ENCODE data around the gene AQP2.

Gene AQP2

DNA sequence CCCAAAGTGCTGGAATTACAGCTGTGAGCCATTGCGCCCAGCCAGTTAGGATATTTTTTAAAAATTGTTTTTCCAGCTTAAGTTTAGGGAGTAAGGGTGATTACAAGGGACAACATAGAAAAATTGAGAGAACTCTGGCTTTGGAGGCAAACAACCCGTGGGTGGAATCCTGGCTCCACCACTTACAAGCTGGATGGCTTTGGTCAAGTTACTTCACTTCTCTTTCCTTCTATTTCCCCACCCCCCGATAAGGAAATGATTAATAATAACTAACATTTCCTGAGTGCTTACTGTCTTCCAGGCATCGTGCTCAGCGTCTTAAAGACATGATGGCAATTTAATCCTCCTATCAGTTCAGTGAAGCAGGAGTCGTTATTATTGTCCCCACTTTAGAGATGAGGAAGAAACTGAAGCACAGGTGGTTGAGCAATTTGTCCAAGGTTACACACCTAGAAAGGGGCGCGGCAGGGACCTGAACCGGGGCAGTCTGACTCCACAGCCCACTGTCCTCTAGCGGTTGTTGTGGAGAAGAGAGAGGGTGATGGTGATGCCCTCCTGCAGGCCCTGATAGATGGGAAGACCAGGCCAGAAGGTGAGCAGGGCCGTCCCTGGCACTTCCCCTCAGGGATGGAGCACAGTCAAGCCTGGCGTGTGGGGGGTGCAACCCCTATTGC lies 30.2 kb upstream of the AQP2 start:
- no peak for DNase-seq (ENCODE audit: low spot score)

GRCh38 chr12:49920915-49921286 lies 29.6 kb upstream of the AQP2 start:
- no peak for DNase-seq (ENCODE audit: low spot score)

DNA sequence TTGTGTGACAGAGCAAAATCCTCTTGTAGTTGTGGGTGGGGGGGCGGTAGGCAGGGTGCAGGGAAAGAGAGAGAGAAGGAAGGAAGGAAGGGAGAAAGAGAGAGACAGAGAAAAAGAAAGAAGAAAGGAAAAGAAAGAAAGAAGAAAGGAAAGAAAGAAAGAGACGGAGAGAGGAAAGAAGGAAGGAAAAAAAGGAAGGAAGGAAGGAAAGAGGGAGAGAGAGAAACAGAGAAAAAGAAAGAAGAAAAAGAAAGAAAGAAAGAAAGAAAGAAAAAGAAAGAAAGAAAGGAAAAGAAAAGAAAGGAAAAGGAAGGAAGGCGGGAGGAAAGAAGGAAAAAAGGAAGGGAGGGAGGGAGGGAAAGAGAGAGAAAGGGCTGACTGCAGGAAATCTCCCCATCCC lies 29.2 kb upstream of the AQP2 start:
- no peak for DNase-seq (ENCODE audit: low spot score)

DNA sequence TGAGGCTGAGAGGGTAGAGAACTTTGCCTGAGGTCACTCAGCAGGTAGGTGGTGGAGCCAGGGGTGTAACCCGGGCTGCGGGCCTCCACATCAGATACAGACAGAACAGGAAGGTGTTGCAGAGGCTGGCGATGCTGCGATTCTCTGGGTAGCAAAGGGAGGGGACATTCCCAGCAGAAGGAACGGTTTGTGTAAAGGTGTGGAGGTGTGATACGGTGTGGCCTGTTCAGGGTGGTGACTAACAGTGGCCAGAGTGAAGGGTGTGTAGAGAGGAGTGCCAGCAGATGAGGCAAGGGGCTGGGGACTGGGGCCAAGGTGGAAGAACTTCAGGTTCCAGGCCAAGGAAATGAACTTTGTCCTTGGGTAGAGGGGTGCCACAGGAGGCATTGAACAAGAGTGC lies 28.6 kb upstream of the AQP2 start:
- no peak for DNase-seq (ENCODE audit: low spot score)

- no peak for DNase-seq (ENCODE audit: low spot score)
Observed at GRCh38 chr12:49922349-49923034, 28.0 kb upstream of the AQP2 start.

GRCh38 chr12:49923035-49923644 lies 27.4 kb upstream of the AQP2 start:
- no peak for DNase-seq (ENCODE audit: low spot score)

- no peak for DNase-seq (ENCODE audit: low spot score)
Observed at GRCh38 chr12:49923880-49924556, 26.5 kb upstream of the AQP2 start.

- DNase-seq (ENCODE audit: low spot score), result no peak
Observed at GRCh38 chr12:49924628-49925246, 25.8 kb upstream of the AQP2 start.

- DNase-seq (ENCODE audit: low spot score), result no peak
Observed at GRCh38 chr12:49925433-49926204, 24.9 kb upstream of the AQP2 start.

DNA sequence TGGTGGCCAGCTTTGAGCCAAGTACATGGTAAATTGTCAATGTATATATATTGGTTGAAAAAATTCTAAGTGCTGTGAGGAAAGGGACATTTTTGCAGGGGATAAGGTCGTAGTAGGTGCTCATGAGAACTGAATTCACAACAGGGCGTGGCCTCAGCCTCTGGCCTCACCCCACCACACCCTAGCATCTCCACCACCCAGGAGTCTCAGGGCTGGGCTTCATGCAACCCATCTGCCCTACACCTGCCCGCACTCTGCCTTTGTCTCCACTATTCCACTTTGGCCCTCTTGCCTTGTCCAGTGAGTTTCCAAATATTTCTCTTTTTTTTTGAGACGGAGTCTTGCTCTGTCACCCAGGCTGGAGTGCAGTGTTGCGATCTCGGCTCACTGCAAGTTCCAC lies 22.1 kb upstream of the AQP2 start:
- no peak for DNase-seq (ENCODE audit: low spot score)

- no peak for DNase-seq (ENCODE audit: low spot score)
Observed at GRCh38 chr12:49929581-49929980, 21.0 kb upstream of the AQP2 start.

DNA sequence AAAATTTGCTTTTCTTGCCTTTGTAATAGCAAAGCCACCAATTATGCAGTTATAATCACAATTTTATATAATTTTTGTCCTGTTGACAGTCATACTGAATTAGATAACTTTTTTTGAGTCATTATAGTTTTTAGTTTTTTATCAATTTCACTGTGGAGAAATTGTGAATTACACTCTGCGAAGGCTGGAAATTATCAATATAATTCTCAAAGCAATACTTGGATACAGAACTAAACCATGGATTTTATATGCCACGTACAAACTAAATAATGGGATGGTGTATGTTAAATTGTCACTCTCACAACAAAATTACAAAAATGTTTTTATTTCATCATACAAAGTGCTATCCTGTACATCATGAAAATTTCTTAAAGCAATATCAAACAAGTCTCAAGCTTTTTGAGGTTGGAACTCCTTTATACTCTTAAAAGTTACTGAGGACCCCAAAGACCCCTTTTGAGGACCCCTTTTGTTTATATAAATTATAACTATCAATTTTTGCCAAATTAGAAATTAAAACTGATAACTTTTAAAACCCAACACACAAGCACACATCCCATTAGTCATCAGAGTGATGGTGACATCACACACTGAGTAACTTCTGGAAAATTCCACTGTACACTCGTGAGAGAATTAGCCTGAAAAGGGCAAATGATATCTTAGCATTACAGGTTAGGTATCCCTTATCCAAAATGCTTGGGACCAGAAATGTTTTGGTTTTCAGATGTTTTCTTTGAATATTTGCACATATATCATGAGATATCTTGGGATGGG lies 19.8 kb upstream of the AQP2 start:
- DNase-seq (ENCODE audit: low spot score), result peak; percentile 57

DNA sequence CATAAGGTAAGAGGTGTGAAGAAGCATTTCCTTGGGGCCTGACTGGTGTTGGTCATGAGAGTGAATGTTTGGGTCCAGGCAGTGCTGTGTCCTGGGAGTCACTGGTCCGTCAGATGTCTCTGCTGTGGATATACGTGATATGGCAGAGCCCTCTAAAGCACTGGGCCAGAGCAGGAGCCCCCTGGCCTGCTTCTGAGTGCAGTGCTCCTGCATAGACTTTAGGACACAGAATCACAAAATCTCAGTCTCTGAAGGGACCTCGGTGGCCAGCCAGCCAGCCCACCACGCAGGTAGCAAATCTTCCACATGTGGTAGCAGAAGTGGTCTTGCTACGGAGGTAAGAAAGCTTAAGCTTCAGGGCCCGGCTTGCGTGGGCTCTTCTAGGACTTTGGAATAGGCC lies 18.5 kb upstream of the AQP2 start:
- no peak for DNase-seq (ENCODE audit: low spot score)

GRCh38 chr12:49932533-49933130 lies 17.9 kb upstream of the AQP2 start:
- DNase-seq (ENCODE audit: low spot score), result no peak

GRCh38 chr12:49933796-49934195 lies 16.7 kb upstream of the AQP2 start:
- no peak for DNase-seq (ENCODE audit: low spot score)

DNA sequence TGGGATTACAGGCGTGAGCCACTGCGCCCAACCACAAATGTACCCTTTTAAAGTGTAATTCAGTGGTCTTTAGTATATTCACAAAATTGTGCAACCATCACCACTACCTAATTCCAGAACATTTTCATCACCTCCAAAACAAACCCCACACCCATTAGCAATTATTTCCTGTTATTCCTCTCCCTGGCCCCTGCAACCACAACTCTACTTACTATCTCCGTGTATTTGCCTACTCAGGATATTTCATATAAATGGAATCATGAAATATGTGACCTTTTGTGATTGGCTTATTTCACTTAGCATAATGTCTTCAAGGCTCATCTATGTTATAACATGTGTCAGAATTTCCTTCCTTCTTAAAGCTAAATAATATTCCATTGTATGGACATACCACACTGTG lies 16.0 kb upstream of the AQP2 start:
- DNase-seq (ENCODE audit: low spot score), result no peak

DNA sequence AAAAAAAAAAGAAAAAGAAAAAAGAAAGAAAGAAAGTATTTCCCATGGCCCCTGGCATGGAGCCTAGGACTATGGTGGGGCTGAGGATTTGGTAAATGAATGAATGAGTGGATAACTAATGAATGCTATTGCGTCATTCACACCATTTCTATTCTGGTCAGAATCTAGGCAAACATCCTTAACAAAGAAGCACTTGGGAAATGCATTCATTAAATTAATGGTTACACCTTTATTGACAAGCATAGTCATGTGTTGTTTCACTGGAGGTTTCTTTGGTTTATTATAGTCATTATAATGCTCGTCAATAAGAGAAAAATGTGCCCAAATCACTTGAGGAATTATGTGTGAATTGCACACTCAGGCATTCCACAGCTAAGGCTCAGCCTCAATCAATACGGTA lies 13.6 kb upstream of the AQP2 start:
- no peak for DNase-seq (ENCODE audit: low spot score)

DNA sequence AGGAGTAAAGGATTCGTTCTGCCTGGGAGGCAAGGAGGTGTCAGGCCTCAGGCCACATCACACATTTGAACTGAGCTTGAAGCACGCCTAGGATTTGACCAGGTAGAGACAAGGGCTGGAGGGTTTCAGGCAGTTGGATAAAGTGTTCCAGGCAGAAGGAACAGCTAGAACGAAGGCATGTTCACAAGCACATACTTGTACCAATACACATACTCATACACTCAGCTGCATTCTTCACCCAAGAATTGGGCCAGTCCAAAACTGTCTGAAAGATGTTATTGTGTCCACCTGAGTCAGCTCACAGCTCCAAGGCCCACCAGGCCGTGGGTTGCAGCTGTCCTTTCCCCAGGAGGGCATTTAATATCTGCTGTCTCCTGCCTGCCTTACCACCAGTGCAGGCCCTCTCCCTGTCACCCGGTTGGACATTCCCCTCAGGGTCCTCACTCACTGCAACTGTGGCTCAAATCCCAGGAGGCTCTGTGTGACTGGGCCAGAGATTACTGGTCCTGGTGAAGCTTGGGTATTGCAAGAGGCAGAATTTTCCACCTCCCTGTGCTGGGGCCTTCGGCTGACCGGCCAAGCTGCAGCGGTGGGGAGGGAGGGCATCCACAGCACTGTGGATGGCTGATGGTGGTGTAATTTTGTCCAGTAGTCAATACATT lies 12.8 kb upstream of the AQP2 start:
- DNase-seq (ENCODE audit: low spot score), result no peak

DNA sequence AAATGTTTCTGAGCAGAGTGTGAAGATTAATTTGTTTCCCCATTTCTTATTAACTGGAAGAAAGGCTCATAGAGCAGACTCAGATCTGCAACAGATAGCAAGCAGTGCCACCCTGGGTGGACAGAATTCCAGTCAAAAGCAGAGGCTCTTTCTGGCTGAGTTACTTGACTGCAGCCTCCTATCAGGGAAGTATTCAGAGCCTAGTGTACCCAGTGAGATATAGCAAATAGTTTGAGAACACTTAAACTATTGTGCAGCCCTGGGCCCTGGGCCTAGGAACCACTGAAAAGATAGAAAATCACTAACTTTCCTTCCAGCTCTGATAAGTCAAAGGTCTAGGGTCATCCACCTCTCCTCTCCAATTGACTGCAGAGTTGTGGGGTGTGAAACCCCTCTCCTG lies 11.2 kb upstream of the AQP2 start:
- DNase-seq (ENCODE audit: low spot score), result no peak

DNA sequence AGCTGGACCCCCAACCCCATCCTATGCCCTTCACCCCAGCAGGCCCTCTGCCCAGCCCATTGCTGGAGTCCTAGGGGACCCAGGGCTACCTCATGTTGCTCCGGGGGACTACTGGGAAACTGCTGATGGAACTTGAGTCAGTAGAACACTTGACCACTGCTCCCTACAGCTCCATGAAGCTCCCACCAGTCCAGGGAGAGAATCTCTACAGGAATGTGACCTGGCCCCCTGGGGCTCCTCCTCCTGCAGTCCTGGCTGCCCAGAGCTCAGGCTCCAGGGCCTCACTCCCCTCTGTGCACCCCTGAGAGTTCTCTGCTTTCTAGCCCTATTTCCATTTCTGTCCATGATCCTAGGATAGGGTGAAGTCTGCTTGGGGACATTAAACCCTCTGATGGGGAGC lies 10.8 kb upstream of the AQP2 start:
- DNase-seq (ENCODE audit: low spot score), result no peak

All from RKO (cell line).